Pericardium fibroblast (primary cell): Measurements from ENCODE around the gene NDUFC2. TPM values are rescaled to one million over a fixed set of nuclear protein-coding genes. Genes with fewer than 3 reads are reported as not detected.

Experiments
- total RNA-seq: library from RNA; depleted of rRNA; stranded (reverse); fragments of >200 nt; gene quantifications from 2 replicates; pipeline ENCODE4 v1.2.3, GENCODE V29; 2015

NDUFC2 gene
- total RNA-seq = 84.8 and 120 TPM in 2 replicates

GRCh38 chr11:78079232-78080083 lies at the start of gene NDUFC2:
Gene NDUFC2 (minus strand): TSS chr11:78079862. CDS start chr11:78079744, 118 bp downstream.

GRCh38 chr11:78063440-78064181 lies 16.1 kb downstream of the NDUFC2 start, which contains the start of gene THRSP:
Gene THRSP (plus strand): TSS chr11:78063861. CDS start chr11:78063882, 21 bp downstream.

GRCh38 chr11:78022397-78023396 lies 57.0 kb downstream of the NDUFC2 start, which contains the start of gene KCTD14:
Gene KCTD14 (minus strand): TSS chr11:78023276. CDS start chr11:78023249, 27 bp downstream.

Other genes with a start within 250 kb of the NDUFC2 start
- 15.1 and 16.5 TPM in 2 replicates for gene INTS4, start 85.2 kb downstream of the NDUFC2 start, total RNA-seq
- 0.26 and 2.6 TPM in 2 replicates for gene KCTD14, start 56.6 kb downstream of the NDUFC2 start, total RNA-seq
- not detected in 2 replicates for gene THRSP, start 16.0 kb downstream of the NDUFC2 start, total RNA-seq
- 24.8 and 26.5 TPM in 2 replicates for gene ALG8, start 59.8 kb upstream of the NDUFC2 start, total RNA-seq
- 10.6 and 15.2 TPM in 2 replicates for gene KCTD21, start 108.8 kb upstream of the NDUFC2 start, total RNA-seq
- 7.1 and 8.5 TPM in 2 replicates for gene USP35, start 109.1 kb upstream of the NDUFC2 start, total RNA-seq